Vagina (tissue), 2 donors: Measurements from ENCODE around the gene CBLN3. TPM values are rescaled to one million over a fixed set of nuclear protein-coding genes. Genes with fewer than 3 reads are reported as not detected.
A peak's percentile ranks its signal among the peaks of the same experiment; 100 is the strongest.
"Not testable (repeated sequence)": the region's sequence is repeated elsewhere in the genome, so short reads cannot be mapped to it uniquely, and the experiment has no call there.

Experiments used
- DNase-seq, 2 donors: peaks; one replicate each; pipeline ENCODE4 v3.0.0-alpha.2; 2017; ENCODE audit errors: extremely low spot score in 2 of 2
- H3K27ac ChIP-seq: fragments of 200-600 bp; sonication (generic); one replicate; pipeline ENCODE4 v1.5.1; 2019
- H3K27me3 ChIP-seq: fragments of 200-600 bp; sonication (generic); one replicate; pipeline ENCODE4 v1.5.1; 2019
- H3K36me3 ChIP-seq, 2 donors: fragments of 200-600 bp; sonication (generic); one replicate each; pipeline ENCODE4 v1.5.1; 2017 to 2019
- H3K4me1 ChIP-seq: fragments of 200-600 bp; sonication (generic); one replicate; pipeline ENCODE4 v1.5.1; 2019
- H3K4me3 ChIP-seq, 2 donors: fragments of 200-600 bp; sonication (generic); 1 replicate in 1 of 2; 2 replicates in 1 of 2; pipeline ENCODE4 v1.5.1; 2016 to 2019
- H3K9me3 ChIP-seq: fragments of 200-600 bp; sonication (generic); one replicate; pipeline ENCODE4 v1.5.1; 2019
- CTCF ChIP-seq, 3 experiments: fragments of 450-650 bp in 2 of 3; fragments of 200-600 bp in 1 of 3; sonication (generic) in 1 of 3; IDR thresholded peaks; one replicate each; pipeline ENCODE4 v1.5.1; 2017 to 2019; ENCODE audit warnings: antibody characterized with exemption in 3 of 3, mild to moderate bottlenecking in 2 of 3, moderate library complexity in 2 of 3
- POLR2A ChIP-seq, 2 donors: fragments of 450-650 bp; IDR thresholded peaks; one replicate each; pipeline ENCODE4 v1.6.1; 2017; ENCODE audit warnings: antibody characterized with exemption in 2 of 2, mild to moderate bottlenecking in 2 of 2, moderate library complexity in 2 of 2
- POLR2AphosphoS5 ChIP-seq, 2 donors: sonication (generic); formaldehyde crosslinking; IDR thresholded peaks; one replicate each; pipeline ENCODE4 v1.9.0; 2017; ENCODE audit warnings: antibody characterized with exemption in 2 of 2, mild to moderate bottlenecking in 2 of 2, low read depth in 1 of 2; ENCODE audit not compliant: insufficient read depth in 1 of 2
- intact Hi-C: fragments of 100-400 bp; cut with DNase I; formaldehyde crosslinking; loops from one replicate; pipeline ENCODE4 v1.15.1; 2023
- total RNA-seq: library from RNA; depleted of rRNA; stranded (reverse); fragments of >200 nt; gene quantifications from one replicate; pipeline ENCODE4 v1.2.3, GENCODE V29; 2016

The CBLN3 gene
- total RNA-seq, 1 donor from 2014 or later, result 1.7 TPM

- H3K36me3 ChIP-seq, result no peaks in the 10 kb centered on the region
- no peaks in the 10 kb centered on the region for H3K9me3 ChIP-seq
- intact Hi-C loops, result no loop called here
- no peaks in the 10 kb centered on the region for H3K27me3 ChIP-seq
- H3K4me1 ChIP-seq, result peaks cover 20% of the 10 kb centered on the region
- H3K27ac ChIP-seq, result no peak overlapping the region
- TF ChIP-seq POLR2A (IDR thresholded peaks at IDR 0.05), result no peak
- TF ChIP-seq CTCF (IDR thresholded peaks at IDR 0.05), result no peak
- TF ChIP-seq POLR2AphosphoS5 (IDR thresholded peaks at IDR 0.05; ENCODE audit: insufficient read depth in 1 of 2, low read depth in 1 of 2), result no peak
- H3K4me3 ChIP-seq, result no peak overlapping the region
- no peak for DNase-seq
Observed at GRCh38 chr14:24390701-24391468, 38.6 kb downstream of the CBLN3 start.

GRCh38 chr14:24389226-24389848 is 40.1 kb downstream of the CBLN3 start:
- Histone ChIP-seq H3K27ac (peak overlapping the region; percentile 54), H3K36me3 (no peaks in the 10 kb centered on the region), H3K4me1 (peaks cover 14% of the 10 kb centered on the region), H3K27me3 (no peaks in the 10 kb centered on the region), H3K4me3 (no peak overlapping the region), H3K9me3 (no peaks in the 10 kb centered on the region)
- TF ChIP-seq POLR2A (IDR thresholded peaks at IDR 0.05) (no peak), CTCF (IDR thresholded peaks at IDR 0.05) (no peak), POLR2AphosphoS5 (IDR thresholded peaks at IDR 0.05; ENCODE audit: insufficient read depth in 1 of 2, low read depth in 1 of 2) (no peak)
- DNase-seq, result no peak
- intact Hi-C loops, result no loop called here

GRCh38 chr14:24388474-24389179 is 40.8 kb downstream of the CBLN3 start:
- intact Hi-C loops, result no loop called here
- Histone ChIP-seq H3K9me3 (no peaks in the 10 kb centered on the region), H3K36me3 (no peaks in the 10 kb centered on the region), H3K27ac (peak overlapping the region; percentile 54), H3K4me1 (peaks cover 14% of the 10 kb centered on the region), H3K4me3 (no peak overlapping the region), H3K27me3 (no peaks in the 10 kb centered on the region)
- no peak for TF ChIP-seq POLR2A (IDR thresholded peaks at IDR 0.05)
- TF ChIP-seq POLR2AphosphoS5 (IDR thresholded peaks at IDR 0.05; ENCODE audit: insufficient read depth in 1 of 2, low read depth in 1 of 2), result no peak
- TF ChIP-seq CTCF (IDR thresholded peaks at IDR 0.05), result no peak
- no peak for DNase-seq

- H3K4me1 ChIP-seq, result peaks cover 14% of the 10 kb centered on the region
Observed at GRCh38 chr14:24387579-24387978, 41.9 kb downstream of the CBLN3 start.

GRCh38 chr14:24387009-24387345 is 42.5 kb downstream of the CBLN3 start:
- TF ChIP-seq CTCF (IDR thresholded peaks at IDR 0.05) (no peak), POLR2A (IDR thresholded peaks at IDR 0.05) (no peak), POLR2AphosphoS5 (IDR thresholded peaks at IDR 0.05; ENCODE audit: insufficient read depth in 1 of 2, low read depth in 1 of 2) (no peak)
- DNase-seq, result no peak
- H3K9me3 ChIP-seq, result no peaks in the 10 kb centered on the region
- H3K4me1 ChIP-seq, result peaks cover 19% of the 10 kb centered on the region
- H3K4me3 ChIP-seq, result no peak overlapping the region
- H3K27me3 ChIP-seq, result no peaks in the 10 kb centered on the region
- H3K27ac ChIP-seq, result no peak overlapping the region
- no peaks in the 10 kb centered on the region for H3K36me3 ChIP-seq
- intact Hi-C loops, result no loop called here

More at GRCh38 chr14:24387579-24387978, 41.9 kb downstream of the CBLN3 start:
- H3K36me3 ChIP-seq, DNase-seq, H3K4me3 ChIP-seq, intact Hi-C loops, H3K9me3 ChIP-seq, H3K27me3 ChIP-seq, H3K27ac ChIP-seq: not testable (repeated sequence)
